Kidney epithelial cell (primary cell): Measurements from ENCODE around the gene SLC9A7. TPM values are rescaled to one million over a fixed set of nuclear protein-coding genes. Genes with fewer than 3 reads are reported as not detected.

Experiments
- DNase-seq: peaks from one replicate; pipeline ENCODE4 v3.0.0-alpha.2; 2010; ENCODE audit warnings: low read depth
- H3K27me3 ChIP-seq: 2 replicates; pipeline ENCODE4 v1.6.0; 2011; ENCODE audit warnings: low read length; ENCODE audit not compliant: control insufficient read depth, insufficient read depth
- H3K36me3 ChIP-seq: 2 replicates; pipeline ENCODE4 v1.5.1; 2011; ENCODE audit warnings: low read length; ENCODE audit not compliant: control insufficient read depth, insufficient read depth
- H3K4me3 ChIP-seq: 2 replicates; pipeline ENCODE4 v1.5.1; 2011; ENCODE audit warnings: low read depth, mild to moderate bottlenecking, control low read depth, low read length
- CTCF ChIP-seq: IDR thresholded peaks from 2 replicates; pipeline ENCODE4 v1.5.1; 2011; ENCODE audit warnings: mild to moderate bottlenecking, moderate library complexity, low read length, control low read depth, inconsistent platforms; ENCODE audit not compliant: insufficient read depth, poor library complexity, severe bottlenecking
- total RNA-seq: library from RNA; depleted of rRNA; stranded (reverse); fragments of >200 nt; gene quantifications from 2 replicates; pipeline ENCODE4 v1.2.3, GENCODE V29; 2015

Gene SLC9A7
- total RNA-seq, 1 donor from 2014 or later = 9.8 TPM

- Histone ChIP-seq H3K27me3 (peaks cover 5% of the 10 kb centered on the region), H3K4me3 (no peak overlapping the region), H3K36me3 (no peaks in the 10 kb centered on the region)
- TF ChIP-seq CTCF = no peak
- no peak for DNase-seq
These were observed 182.9 kb downstream of the SLC9A7 start for GRCh38 chrX:46575991-46576392.

GRCh38 chrX:46575586-46575985 lies 183.3 kb downstream of the SLC9A7 start:
- Histone ChIP-seq H3K36me3 (no peaks in the 10 kb centered on the region), H3K27me3 (peaks cover 5% of the 10 kb centered on the region), H3K4me3 (peak overlapping the region; percentile 51)
- no peak for TF ChIP-seq CTCF
- DNase-seq = no peak

- peaks cover 5% of the 10 kb centered on the region for H3K27me3 ChIP-seq
- DNase-seq = no peak
- TF ChIP-seq CTCF = no peak
These were observed 184.0 kb downstream of the SLC9A7 start for GRCh38 chrX:46574774-46575381.

GRCh38 chrX:46573892-46574773 lies 184.8 kb downstream of the SLC9A7 start:
- no peak for DNase-seq
- peak overlapping the region; percentile 51 for H3K4me3 ChIP-seq
- no peaks in the 10 kb centered on the region for H3K36me3 ChIP-seq

More at GRCh38 chrX:46574774-46575381, 184.0 kb downstream of the SLC9A7 start:
- Histone ChIP-seq H3K4me3 (peak overlapping the region; percentile 51), H3K36me3 (no peaks in the 10 kb centered on the region)

GRCh38 chrX:46573331-46573891 lies 185.5 kb downstream of the SLC9A7 start, which contains the start of gene CHST7:
Gene CHST7 (plus strand): TSS chrX:46573765. CDS start chrX:46573932, 167 bp downstream.
- DNase-seq = no peak
- peaks cover 5% of the 10 kb centered on the region for H3K27me3 ChIP-seq
- no peaks in the 10 kb centered on the region for H3K36me3 ChIP-seq
- H3K4me3 ChIP-seq = peak within 1 kb of the TSS; percentile 51
- TF ChIP-seq CTCF = peak; percentile 29

More at GRCh38 chrX:46573892-46574773, 184.8 kb downstream of the SLC9A7 start:
- TF ChIP-seq CTCF = no peak
- H3K27me3 ChIP-seq = peaks cover 5% of the 10 kb centered on the region
